VCaP (cell line): ENCODE measurements around the gene SFT2D3.

Experiments used
- H3K27ac ChIP-seq: fragments of 450-650 bp; 2 replicates; pipeline ENCODE4 v1.5.1; 2017
- TF ChIP-seq, protein P1 (sequence below): fragments of 450-650 bp; conservative IDR thresholded peaks from 2 replicates; pipeline ENCODE4 v1.5.1; 2017; ENCODE audit warnings: mild to moderate bottlenecking, moderate library complexity

The SFT2D3 gene

DNA sequence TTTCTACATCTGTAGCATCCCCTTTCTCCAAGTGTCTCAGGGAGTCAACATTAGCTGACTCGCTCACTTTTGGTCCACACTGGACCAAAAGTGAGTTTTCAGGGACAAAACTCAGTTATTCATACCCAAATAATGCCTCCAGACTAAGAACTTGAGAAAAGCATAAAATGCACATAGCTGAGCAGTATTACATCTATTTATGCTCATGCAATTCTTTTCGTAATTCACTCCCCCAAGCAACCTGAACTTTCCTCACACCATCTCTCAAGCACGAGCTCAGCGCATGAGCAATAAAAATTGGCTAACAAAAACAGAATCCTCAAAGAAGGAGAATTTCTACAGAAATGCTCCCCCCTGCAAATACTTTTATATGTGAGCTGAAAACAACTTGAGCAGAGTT, 17.0 kb downstream of the SFT2D3 start:
- H3K27ac ChIP-seq = no peak overlapping the region
- TF ChIP-seq, protein P1, sequence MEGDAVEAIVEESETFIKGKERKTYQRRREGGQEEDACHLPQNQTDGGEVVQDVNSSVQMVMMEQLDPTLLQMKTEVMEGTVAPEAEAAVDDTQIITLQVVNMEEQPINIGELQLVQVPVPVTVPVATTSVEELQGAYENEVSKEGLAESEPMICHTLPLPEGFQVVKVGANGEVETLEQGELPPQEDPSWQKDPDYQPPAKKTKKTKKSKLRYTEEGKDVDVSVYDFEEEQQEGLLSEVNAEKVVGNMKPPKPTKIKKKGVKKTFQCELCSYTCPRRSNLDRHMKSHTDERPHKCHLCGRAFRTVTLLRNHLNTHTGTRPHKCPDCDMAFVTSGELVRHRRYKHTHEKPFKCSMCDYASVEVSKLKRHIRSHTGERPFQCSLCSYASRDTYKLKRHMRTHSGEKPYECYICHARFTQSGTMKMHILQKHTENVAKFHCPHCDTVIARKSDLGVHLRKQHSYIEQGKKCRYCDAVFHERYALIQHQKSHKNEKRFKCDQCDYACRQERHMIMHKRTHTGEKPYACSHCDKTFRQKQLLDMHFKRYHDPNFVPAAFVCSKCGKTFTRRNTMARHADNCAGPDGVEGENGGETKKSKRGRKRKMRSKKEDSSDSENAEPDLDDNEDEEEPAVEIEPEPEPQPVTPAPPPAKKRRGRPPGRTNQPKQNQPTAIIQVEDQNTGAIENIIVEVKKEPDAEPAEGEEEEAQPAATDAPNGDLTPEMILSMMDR = no peak

DNA sequence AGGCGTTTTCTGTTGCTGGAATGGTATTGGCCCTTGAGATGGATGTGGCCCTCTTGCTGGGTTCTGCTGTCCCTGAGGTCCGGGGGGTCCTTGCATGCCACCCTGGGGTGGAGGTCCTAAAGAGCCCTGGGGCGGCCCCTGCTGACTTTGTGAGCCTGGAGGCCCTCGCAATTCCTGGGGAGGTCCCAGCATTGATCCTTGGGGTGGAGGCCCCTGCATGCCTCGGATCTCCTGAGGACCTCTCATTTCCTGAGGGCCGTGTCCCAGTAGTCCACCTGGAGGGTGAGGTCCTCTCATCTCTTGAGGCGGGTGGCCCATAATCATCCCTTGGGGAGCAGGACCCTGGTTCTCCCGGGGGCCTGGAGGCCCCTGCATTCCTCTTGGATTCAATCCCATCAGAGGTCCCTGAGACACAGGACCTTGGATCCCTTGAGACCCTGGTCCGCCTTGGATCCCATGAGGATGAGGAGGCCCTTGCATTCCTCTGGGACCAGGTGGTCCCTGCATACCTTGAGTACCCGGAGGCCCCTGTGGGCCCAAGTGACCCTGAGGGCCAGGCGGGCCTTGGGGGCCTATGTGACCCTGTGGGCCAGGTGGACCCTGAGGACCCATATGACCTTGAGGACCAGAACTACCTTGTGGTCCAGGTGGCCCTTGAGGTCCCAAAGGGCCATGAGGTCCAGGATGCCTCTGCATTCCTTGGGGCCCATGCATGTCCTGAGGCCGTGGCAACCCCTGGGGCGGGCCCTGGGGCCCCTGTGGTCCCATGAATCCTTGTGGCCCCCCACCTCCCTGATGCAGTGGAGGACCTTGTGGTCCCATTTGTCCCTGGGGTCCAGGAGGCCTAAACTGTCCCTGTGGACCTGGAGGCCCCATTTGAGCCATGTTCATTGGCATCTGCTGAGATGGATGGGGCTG, 18.3 kb downstream of the SFT2D3 start:
- TF ChIP-seq, protein P1 = no peak
- H3K27ac ChIP-seq = no peak overlapping the region

DNA sequence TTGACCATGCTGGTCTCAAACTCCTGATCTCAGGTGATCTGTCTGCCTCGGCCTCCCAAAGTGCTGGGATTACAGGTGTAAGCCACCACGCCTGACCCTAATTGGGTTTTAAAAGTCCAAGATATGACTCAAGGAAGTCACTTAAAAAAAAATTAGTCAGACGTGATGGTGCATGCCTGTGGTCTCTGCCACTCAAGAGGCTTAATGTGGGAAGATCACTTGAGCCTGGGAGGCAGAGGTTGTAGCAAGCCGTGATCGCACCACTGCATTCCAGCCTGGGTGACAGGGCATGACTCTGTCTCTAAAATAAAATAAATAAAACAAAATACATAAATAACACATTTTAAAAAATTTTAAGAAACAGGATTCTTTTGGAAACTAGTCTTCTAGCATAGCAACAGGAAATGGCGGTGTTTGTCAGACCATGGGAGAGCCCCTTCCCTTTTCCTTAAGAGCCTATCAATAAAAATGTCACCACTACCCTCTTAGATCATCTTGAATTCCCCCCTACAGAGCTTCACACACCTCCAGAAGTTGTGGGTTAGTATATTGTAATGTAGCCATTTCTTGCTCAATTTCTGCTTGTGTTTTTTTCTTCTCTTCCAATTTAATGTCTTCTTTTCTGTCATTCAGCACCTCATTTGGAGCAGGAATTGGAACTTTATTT, 20.1 kb downstream of the SFT2D3 start:
- TF ChIP-seq, protein P1 = no peak
- no peak overlapping the region for H3K27ac ChIP-seq

DNA sequence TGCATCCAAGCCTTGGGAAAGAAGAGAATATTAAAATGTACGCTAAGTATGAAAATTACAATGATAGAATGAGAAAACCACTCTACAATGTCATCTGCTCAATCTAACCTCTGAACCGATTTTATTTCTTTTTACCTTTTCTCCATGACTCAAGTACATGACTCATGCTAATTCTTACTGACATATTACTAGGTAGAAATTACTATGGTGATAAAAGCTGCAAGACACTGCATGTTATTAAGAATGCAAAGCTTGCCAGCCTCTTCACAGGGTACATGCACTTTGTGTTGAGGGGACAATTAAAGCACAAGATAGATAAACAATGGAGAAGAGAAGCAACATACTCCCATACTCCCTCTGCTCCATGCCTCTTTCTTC, 20.7 kb downstream of the SFT2D3 start:
- no peak overlapping the region for H3K27ac ChIP-seq

GRCh38 chr2:127722807-127723206, 21.5 kb downstream of the SFT2D3 start:
- H3K27ac ChIP-seq = no peak overlapping the region
- TF ChIP-seq, protein P1 = no peak

More for the DNA sequence above, 20.7 kb downstream of the SFT2D3 start:
- TF ChIP-seq, protein P1 = no peak

GRCh38 chr2:127726158-127726880, 25.0 kb downstream of the SFT2D3 start:
- no peak overlapping the region for H3K27ac ChIP-seq
- TF ChIP-seq, protein P1 = no peak
